Stomach (tissue), 9 donors: ENCODE results near the gene RHPN2. TPM values are rescaled to one million over a fixed set of nuclear protein-coding genes. Genes with fewer than 3 reads are reported as not detected.

Experiments used
- DNase-seq, 2 donors: peaks; one replicate each; pipeline versions ENCODE4 v3.0.0 to v3.0.0-alpha.2; 2013 to 2019
- H3K27ac ChIP-seq, 5 donors: fragments of 200-600 bp in 4 of 5; sonication (generic) in 4 of 5; one replicate each; pipeline ENCODE4 v1.5.1; 2013 to 2019; ENCODE audit warnings: mild to moderate bottlenecking in 1 of 5, moderate library complexity in 1 of 5
- H3K27me3 ChIP-seq, 3 donors: fragments of 200-600 bp; sonication (generic); one replicate each; pipeline ENCODE4 v1.5.1; 2017 to 2019; ENCODE audit warnings: mixed run types in 1 of 3
- H3K36me3 ChIP-seq, 4 donors: fragments of 200-600 bp; sonication (generic); 1 replicate in 3 of 4; 2 replicates in 1 of 4; pipeline ENCODE4 v1.5.1; 2016 to 2019
- H3K4me1 ChIP-seq, 4 donors: fragments of 200-600 bp; sonication (generic); one replicate each; pipeline ENCODE4 v1.5.1; 2016 to 2019
- H3K4me3 ChIP-seq, 4 donors: fragments of 200-600 bp; sonication (generic) in 3 of 4; one replicate each; pipeline ENCODE4 v1.5.1; 2016 to 2019; ENCODE audit warnings: mild to moderate bottlenecking in 1 of 4
- H3K9me3 ChIP-seq, 4 donors: fragments of 200-600 bp; sonication (generic); one replicate each; pipeline ENCODE4 v1.5.1; 2016 to 2019
- CTCF ChIP-seq, 7 experiments: fragments of 450-650 bp in 4 of 7; fragments of 200-600 bp in 3 of 7; sonication (generic) in 3 of 7; IDR thresholded peaks; one replicate each; pipeline ENCODE4 v1.5.1; 2016 to 2019; ENCODE audit warnings: antibody characterized with exemption in 7 of 7, control low read depth in 2 of 7, mild to moderate bottlenecking in 1 of 7
- EP300 ChIP-seq: sonication (generic); formaldehyde crosslinking; IDR thresholded peaks from one replicate; pipeline ENCODE4 v1.6.1; 2017; ENCODE audit warnings: antibody characterized with exemption
- POLR2A ChIP-seq, 4 donors: fragments of 450-650 bp; IDR thresholded peaks; one replicate each; pipeline ENCODE4 v1.6.1; 2016; ENCODE audit warnings: antibody characterized with exemption in 4 of 4, control low read depth in 2 of 4, mild to moderate bottlenecking in 1 of 4, moderate library complexity in 1 of 4
- POLR2AphosphoS5 ChIP-seq, 3 donors: sonication (generic); formaldehyde crosslinking; IDR thresholded peaks; one replicate each; pipeline ENCODE4 v1.6.1; 2016; ENCODE audit warnings: antibody characterized with exemption in 3 of 3
- WGBS, 5 donors: extraction: QIAGEN DNeasy Blood & Tissue Kit in 3 of 5; methylation state at CpG; one replicate each; pipeline versions ENCODE4 v1.1.5 to v1.1.7; 2013 to 2018; 5-methylcytosine and 5-hydroxymethylcytosine counted together
- intact Hi-C: fragments of 100-400 bp; cut with DNase I; formaldehyde crosslinking; loops from one replicate; pipeline ENCODE4 v1.15.1; 2023; ENCODE audit warnings: low total_unique reads
- polyA plus RNA-seq, 3 donors: library from polyadenylated mRNA; stranded (reverse); fragments of 200-250 nt; gene quantifications; one replicate each; pipeline ENCODE4 v1.2.3, GENCODE V29; 2013
- total RNA-seq, 5 donors: library from RNA; depleted of rRNA; stranded (reverse); fragments of >200 nt; gene quantifications; one replicate each; pipeline versions ENCODE4 v1.1.0 to v1.2.3, GENCODE V29; 2014 to 2016
- donor health status: healthy with polysubstance abuse.
- donor health status: Bipolar disorder and iron deficiency.
- donor health status: healthy.

RHPN2 gene
- total and polyA plus RNA-seq, 8 donors = 2.4 to 73.5 (median 36.0) TPM

- WGBS, 5 donors = 37 to 42% (median 38%) methylated on average over 14 of the region's 14 CpGs
- no peaks in the 10 kb centered on the region for H3K27me3 ChIP-seq
- DNase-seq = peak; percentile 82 to 85
- peak in 4 of 7 experiments; percentile 47 to 84 (median 68) for TF ChIP-seq CTCF (IDR thresholded peaks at IDR 0.05)
- TF ChIP-seq POLR2AphosphoS5 (IDR thresholded peaks at IDR 0.05) = peak in 1 of 3 donors; percentile 18
- no peak for TF ChIP-seq POLR2A (IDR thresholded peaks at IDR 0.05)
- peak overlapping the region in 2 of 5 donors; percentile 9 to 41 for H3K27ac ChIP-seq
- peaks cover 5 to 23% (median 16%) of the 10 kb centered on the region in 4 donors for H3K4me1 ChIP-seq
- no peaks in the 10 kb centered on the region for H3K9me3 ChIP-seq
- H3K36me3 ChIP-seq = peaks cover 0 to 33% (median 21%) of the 10 kb centered on the region in 4 donors
- intact Hi-C loops = loop anchor here (5.0 kb wide), 1 partner anchor 141 kb away; no protein-coding TSS in a partner anchor
- no peak overlapping the region for H3K4me3 ChIP-seq
These were observed 88.4 kb downstream of the RHPN2 start for GRCh38 chr19:32976223-32976805.

- DNase-seq = peak; percentile 99
- Histone ChIP-seq H3K4me3 (peak within 1 kb of the TSS; percentile 83 to 100 (median 94)), H3K9me3 (no peaks in the 10 kb centered on the region), H3K36me3 (peaks cover 4 to 21% (median 16%) of the 10 kb centered on the region in 4 donors), H3K27ac (peak within 1 kb of the TSS; percentile 62 to 86 (median 83)), H3K27me3 (no peaks in the 10 kb centered on the region), H3K4me1 (peaks cover 15 to 35% (median 30%) of the 10 kb centered on the region in 4 donors)
- 1% methylated on average over 56 to 57 of the region's 57 CpGs for WGBS, 5 donors
- intact Hi-C loops = no loop called here
- TF ChIP-seq CTCF (IDR thresholded peaks at IDR 0.05) (peak in 1 of 7 experiments; percentile 5), EP300 (no peak), POLR2A (IDR thresholded peaks at IDR 0.05) (no peak), POLR2AphosphoS5 (IDR thresholded peaks at IDR 0.05) (peak in 2 of 3 donors; percentile 66 to 85)
These were observed 92.8 kb downstream of the RHPN2 start, which contains the start of the genes CEP89 and FAAP24 for GRCh38 chr19:32971715-32972540. CEP89 (minus strand) TSS chr19:32971958; CDS start chr19:32971874, 84 bp downstream. FAAP24 (plus strand) TSS chr19:32972242; CDS start chr19:32973197, 955 bp downstream.

GRCh38 chr19:32971012-32971595 is 93.6 kb downstream of the RHPN2 start:
- 21 to 28% (median 24%) methylated on average over 21 of the region's 21 CpGs for WGBS, 5 donors
- Histone ChIP-seq H3K27me3 (no peaks in the 10 kb centered on the region), H3K9me3 (no peaks in the 10 kb centered on the region), H3K4me1 (peaks cover 10 to 27% (median 24%) of the 10 kb centered on the region in 4 donors), H3K4me3 (peak overlapping the region; percentile 83 to 100 (median 94)), H3K27ac (peak overlapping the region in 3 of 5 donors; percentile 54 to 86 (median 85)), H3K36me3 (peaks cover 4 to 27% (median 16%) of the 10 kb centered on the region in 4 donors)
- DNase-seq = no peak
- no peak for TF ChIP-seq EP300
- no peak for TF ChIP-seq POLR2A (IDR thresholded peaks at IDR 0.05)
- TF ChIP-seq CTCF (IDR thresholded peaks at IDR 0.05) = no peak
- no peak for TF ChIP-seq POLR2AphosphoS5 (IDR thresholded peaks at IDR 0.05)
- intact Hi-C loops = no loop called here

GRCh38 chr19:32969549-32969948 is 95.1 kb downstream of the RHPN2 start:
- intact Hi-C loops = no loop called here
- H3K27me3 ChIP-seq = no peaks in the 10 kb centered on the region
- DNase-seq = no peak
- peaks cover 10 to 23% (median 22%) of the 10 kb centered on the region in 4 donors for H3K4me1 ChIP-seq
- H3K9me3 ChIP-seq = no peaks in the 10 kb centered on the region
- H3K27ac ChIP-seq = no peak overlapping the region
- TF ChIP-seq POLR2AphosphoS5 (IDR thresholded peaks at IDR 0.05) (no peak), EP300 (no peak), CTCF (IDR thresholded peaks at IDR 0.05) (no peak), POLR2A (IDR thresholded peaks at IDR 0.05) (no peak)
- no peak overlapping the region for H3K4me3 ChIP-seq
- peaks cover 4 to 36% (median 30%) of the 10 kb centered on the region in 4 donors for H3K36me3 ChIP-seq
- WGBS, 5 donors = 88 to 100% (median 96%) methylated on average over 5 to 10 of the region's 10 CpGs
